Measurements from ENCODE around the gene PLCL2. TPM values are rescaled to one million over a fixed set of nuclear protein-coding genes. Genes with fewer than 3 reads are reported as not detected.

PLCL2 gene
- total and polyA plus RNA-seq, 4 donors, result 1.5 to 16.5 (median 9.4) TPM

DNA sequence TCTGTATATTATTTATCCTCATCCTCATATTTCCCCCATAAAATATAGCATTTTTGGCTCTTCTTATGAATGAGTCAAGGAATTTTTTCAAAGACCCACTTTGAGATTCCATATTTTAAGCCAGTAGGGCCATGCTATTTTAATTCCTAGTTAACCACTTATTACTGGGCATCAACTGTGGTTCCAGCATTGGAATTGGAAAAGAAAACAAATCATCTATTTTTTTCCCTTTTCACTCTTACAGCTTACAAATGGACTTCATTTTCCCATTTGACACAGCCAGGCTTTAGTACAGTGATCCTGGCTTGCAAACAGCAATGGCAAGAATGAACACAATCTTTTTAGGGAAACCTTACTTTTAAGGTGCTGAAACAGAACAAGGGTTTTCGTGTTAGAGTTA lies 19.4 kb upstream of the PLCL2 start:
- no peak for DNase-seq (ENCODE audit: low spot score)
- Histone ChIP-seq H3K4me1 (ENCODE audit: control insufficient read depth in 4 of 4, insufficient read depth in 4 of 4, low read length in 3 of 4) (no peaks in the 10 kb centered on the region), H3K9me3 (ENCODE audit: control insufficient read depth in 4 of 4, low read length in 3 of 4) (no peaks in the 10 kb centered on the region), H3K36me3 (ENCODE audit: control insufficient read depth in 4 of 4, insufficient read depth in 3 of 4, low read depth in 1 of 4, low read length in 3 of 4) (no peaks in the 10 kb centered on the region), H3K9ac (ENCODE audit: low read depth in 1 of 2, low read length in 2 of 2) (no peak overlapping the region), H3K27me3 (ENCODE audit: control insufficient read depth in 4 of 4, insufficient read depth in 4 of 4, low read length in 3 of 4) (no peaks in the 10 kb centered on the region), H3K4me3 (ENCODE audit: low read depth in 1 of 3, low read length in 3 of 3) (no peak overlapping the region), H3K27ac (ENCODE audit: low read depth in 1 of 2, low read length in 2 of 2) (no peak overlapping the region)
- no peak for TF ChIP-seq SP1 (IDR thresholded peaks at IDR 0.05)
- TF ChIP-seq TAF1 (conservative IDR thresholded peaks at IDR 0.05), result no peak
- TF ChIP-seq, protein P1, sequence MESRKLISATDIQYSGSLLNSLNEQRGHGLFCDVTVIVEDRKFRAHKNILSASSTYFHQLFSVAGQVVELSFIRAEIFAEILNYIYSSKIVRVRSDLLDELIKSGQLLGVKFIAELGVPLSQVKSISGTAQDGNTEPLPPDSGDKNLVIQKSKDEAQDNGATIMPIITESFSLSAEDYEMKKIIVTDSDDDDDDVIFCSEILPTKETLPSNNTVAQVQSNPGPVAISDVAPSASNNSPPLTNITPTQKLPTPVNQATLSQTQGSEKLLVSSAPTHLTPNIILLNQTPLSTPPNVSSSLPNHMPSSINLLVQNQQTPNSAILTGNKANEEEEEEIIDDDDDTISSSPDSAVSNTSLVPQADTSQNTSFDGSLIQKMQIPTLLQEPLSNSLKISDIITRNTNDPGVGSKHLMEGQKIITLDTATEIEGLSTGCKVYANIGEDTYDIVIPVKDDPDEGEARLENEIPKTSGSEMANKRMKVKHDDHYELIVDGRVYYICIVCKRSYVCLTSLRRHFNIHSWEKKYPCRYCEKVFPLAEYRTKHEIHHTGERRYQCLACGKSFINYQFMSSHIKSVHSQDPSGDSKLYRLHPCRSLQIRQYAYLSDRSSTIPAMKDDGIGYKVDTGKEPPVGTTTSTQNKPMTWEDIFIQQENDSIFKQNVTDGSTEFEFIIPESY (IDR thresholded peaks at IDR 0.05), result no peak
- TF ChIP-seq RAD21 (IDR thresholded peaks at IDR 0.05), result no peak
- TF ChIP-seq, protein P2, sequence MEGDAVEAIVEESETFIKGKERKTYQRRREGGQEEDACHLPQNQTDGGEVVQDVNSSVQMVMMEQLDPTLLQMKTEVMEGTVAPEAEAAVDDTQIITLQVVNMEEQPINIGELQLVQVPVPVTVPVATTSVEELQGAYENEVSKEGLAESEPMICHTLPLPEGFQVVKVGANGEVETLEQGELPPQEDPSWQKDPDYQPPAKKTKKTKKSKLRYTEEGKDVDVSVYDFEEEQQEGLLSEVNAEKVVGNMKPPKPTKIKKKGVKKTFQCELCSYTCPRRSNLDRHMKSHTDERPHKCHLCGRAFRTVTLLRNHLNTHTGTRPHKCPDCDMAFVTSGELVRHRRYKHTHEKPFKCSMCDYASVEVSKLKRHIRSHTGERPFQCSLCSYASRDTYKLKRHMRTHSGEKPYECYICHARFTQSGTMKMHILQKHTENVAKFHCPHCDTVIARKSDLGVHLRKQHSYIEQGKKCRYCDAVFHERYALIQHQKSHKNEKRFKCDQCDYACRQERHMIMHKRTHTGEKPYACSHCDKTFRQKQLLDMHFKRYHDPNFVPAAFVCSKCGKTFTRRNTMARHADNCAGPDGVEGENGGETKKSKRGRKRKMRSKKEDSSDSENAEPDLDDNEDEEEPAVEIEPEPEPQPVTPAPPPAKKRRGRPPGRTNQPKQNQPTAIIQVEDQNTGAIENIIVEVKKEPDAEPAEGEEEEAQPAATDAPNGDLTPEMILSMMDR (IDR thresholded peaks at IDR 0.05; ENCODE audit: low read depth, low read length, missing input control), result no peak
- no peak for TF ChIP-seq FOXA2 (IDR thresholded peaks at IDR 0.05)
- no peak for TF ChIP-seq HNF4G (IDR thresholded peaks at IDR 0.05)
- TF ChIP-seq, protein P3, sequence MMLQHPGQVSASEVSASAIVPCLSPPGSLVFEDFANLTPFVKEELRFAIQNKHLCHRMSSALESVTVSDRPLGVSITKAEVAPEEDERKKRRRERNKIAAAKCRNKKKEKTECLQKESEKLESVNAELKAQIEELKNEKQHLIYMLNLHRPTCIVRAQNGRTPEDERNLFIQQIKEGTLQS (IDR thresholded peaks at IDR 0.05), result no peak
- no peak for TF ChIP-seq GABPA (IDR thresholded peaks at IDR 0.05 in 1 of 2, conservative IDR thresholded peaks at IDR 0.05 in 1 of 2)
- TF ChIP-seq, protein P4, sequence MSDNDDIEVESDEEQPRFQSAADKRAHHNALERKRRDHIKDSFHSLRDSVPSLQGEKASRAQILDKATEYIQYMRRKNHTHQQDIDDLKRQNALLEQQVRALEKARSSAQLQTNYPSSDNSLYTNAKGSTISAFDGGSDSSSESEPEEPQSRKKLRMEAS (IDR thresholded peaks at IDR 0.05), result no peak
- no peak for TF ChIP-seq FOXA1 (IDR thresholded peaks at IDR 0.05)
- 98% methylated on average over 1 of the region's 1 CpG for WGBS

DNA sequence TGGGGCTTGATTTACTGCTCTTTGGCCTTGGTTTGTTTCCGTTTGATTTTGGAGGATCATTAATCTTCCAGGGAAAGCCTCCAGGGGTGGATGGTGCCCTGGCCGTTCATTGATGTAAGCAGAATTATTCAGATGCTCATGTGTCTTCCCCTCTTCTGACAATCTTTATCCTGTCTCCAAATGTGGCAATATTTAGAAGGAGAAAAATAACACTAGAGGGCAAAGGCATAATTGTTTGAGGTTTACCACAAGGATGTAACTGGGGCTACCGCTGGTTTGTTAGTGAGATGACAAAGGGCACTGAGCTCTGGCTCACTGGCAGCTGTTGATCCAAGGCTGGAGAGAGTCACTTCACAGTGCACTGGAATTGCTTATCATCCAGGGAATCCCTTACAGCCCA lies 18.2 kb upstream of the PLCL2 start:
- TF ChIP-seq TAF1 (conservative IDR thresholded peaks at IDR 0.05) (no peak), FOXA2 (IDR thresholded peaks at IDR 0.05) (no peak), GABPA (IDR thresholded peaks at IDR 0.05 in 1 of 2, conservative IDR thresholded peaks at IDR 0.05 in 1 of 2) (no peak), NR2F2 (IDR thresholded peaks at IDR 0.05) (no peak), FOXA1 (IDR thresholded peaks at IDR 0.05) (no peak), RAD21 (IDR thresholded peaks at IDR 0.05) (no peak), JUND (IDR thresholded peaks at IDR 0.05) (no peak), HNF4G (IDR thresholded peaks at IDR 0.05) (no peak), YY1 (IDR thresholded peaks at IDR 0.05) (no peak), RXRA (IDR thresholded peaks at IDR 0.05) (no peak), SP1 (IDR thresholded peaks at IDR 0.05) (no peak), EGR1 (IDR thresholded peaks at IDR 0.05; ENCODE audit: low read depth in 2 of 2) (no peak), HNF4A (conservative IDR thresholded peaks at IDR 0.05) (no peak)
- TF ChIP-seq, protein P5, sequence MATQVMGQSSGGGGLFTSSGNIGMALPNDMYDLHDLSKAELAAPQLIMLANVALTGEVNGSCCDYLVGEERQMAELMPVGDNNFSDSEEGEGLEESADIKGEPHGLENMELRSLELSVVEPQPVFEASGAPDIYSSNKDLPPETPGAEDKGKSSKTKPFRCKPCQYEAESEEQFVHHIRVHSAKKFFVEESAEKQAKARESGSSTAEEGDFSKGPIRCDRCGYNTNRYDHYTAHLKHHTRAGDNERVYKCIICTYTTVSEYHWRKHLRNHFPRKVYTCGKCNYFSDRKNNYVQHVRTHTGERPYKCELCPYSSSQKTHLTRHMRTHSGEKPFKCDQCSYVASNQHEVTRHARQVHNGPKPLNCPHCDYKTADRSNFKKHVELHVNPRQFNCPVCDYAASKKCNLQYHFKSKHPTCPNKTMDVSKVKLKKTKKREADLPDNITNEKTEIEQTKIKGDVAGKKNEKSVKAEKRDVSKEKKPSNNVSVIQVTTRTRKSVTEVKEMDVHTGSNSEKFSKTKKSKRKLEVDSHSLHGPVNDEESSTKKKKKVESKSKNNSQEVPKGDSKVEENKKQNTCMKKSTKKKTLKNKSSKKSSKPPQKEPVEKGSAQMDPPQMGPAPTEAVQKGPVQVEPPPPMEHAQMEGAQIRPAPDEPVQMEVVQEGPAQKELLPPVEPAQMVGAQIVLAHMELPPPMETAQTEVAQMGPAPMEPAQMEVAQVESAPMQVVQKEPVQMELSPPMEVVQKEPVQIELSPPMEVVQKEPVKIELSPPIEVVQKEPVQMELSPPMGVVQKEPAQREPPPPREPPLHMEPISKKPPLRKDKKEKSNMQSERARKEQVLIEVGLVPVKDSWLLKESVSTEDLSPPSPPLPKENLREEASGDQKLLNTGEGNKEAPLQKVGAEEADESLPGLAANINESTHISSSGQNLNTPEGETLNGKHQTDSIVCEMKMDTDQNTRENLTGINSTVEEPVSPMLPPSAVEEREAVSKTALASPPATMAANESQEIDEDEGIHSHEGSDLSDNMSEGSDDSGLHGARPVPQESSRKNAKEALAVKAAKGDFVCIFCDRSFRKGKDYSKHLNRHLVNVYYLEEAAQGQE (IDR thresholded peaks at IDR 0.05), result no peak
- TF ChIP-seq, protein P2 (IDR thresholded peaks at IDR 0.05; ENCODE audit: low read depth, low read length, missing input control), result no peak
- TF ChIP-seq, protein P4 (IDR thresholded peaks at IDR 0.05), result no peak
- TF ChIP-seq, protein P3 (IDR thresholded peaks at IDR 0.05), result no peak
- TF ChIP-seq, protein P1 (IDR thresholded peaks at IDR 0.05), result no peak
- no peak for DNase-seq (ENCODE audit: low spot score)
- H3K27me3 ChIP-seq (ENCODE audit: control insufficient read depth in 4 of 4, insufficient read depth in 4 of 4, low read length in 3 of 4), result no peaks in the 10 kb centered on the region
- H3K4me1 ChIP-seq (ENCODE audit: control insufficient read depth in 4 of 4, insufficient read depth in 4 of 4, low read length in 3 of 4), result no peaks in the 10 kb centered on the region
- H3K4me3 ChIP-seq (ENCODE audit: low read depth in 1 of 3, low read length in 3 of 3), result no peak overlapping the region
- no peaks in the 10 kb centered on the region for H3K36me3 ChIP-seq (ENCODE audit: control insufficient read depth in 4 of 4, insufficient read depth in 3 of 4, low read depth in 1 of 4, low read length in 3 of 4)
- H3K27ac ChIP-seq (ENCODE audit: low read depth in 1 of 2, low read length in 2 of 2), result no peak overlapping the region
- H3K9me3 ChIP-seq (ENCODE audit: control insufficient read depth in 4 of 4, low read length in 3 of 4), result no peaks in the 10 kb centered on the region
- no peak overlapping the region for H3K9ac ChIP-seq (ENCODE audit: low read depth in 1 of 2, low read length in 2 of 2)
- 63% methylated on average over 3 of the region's 3 CpGs for WGBS
